ENCODE results near the gene KLHL6. TPM values are rescaled to one million over a fixed set of nuclear protein-coding genes. Genes with fewer than 3 reads are reported as not detected.
"Not testable (repeated sequence)": the region's sequence is repeated elsewhere in the genome, so short reads cannot be mapped to it uniquely, and the experiment has no call there.

KLHL6 gene
- total RNA-seq, 2 donors from 2014 or later, result 0.33 to 0.40 TPM

DNA sequence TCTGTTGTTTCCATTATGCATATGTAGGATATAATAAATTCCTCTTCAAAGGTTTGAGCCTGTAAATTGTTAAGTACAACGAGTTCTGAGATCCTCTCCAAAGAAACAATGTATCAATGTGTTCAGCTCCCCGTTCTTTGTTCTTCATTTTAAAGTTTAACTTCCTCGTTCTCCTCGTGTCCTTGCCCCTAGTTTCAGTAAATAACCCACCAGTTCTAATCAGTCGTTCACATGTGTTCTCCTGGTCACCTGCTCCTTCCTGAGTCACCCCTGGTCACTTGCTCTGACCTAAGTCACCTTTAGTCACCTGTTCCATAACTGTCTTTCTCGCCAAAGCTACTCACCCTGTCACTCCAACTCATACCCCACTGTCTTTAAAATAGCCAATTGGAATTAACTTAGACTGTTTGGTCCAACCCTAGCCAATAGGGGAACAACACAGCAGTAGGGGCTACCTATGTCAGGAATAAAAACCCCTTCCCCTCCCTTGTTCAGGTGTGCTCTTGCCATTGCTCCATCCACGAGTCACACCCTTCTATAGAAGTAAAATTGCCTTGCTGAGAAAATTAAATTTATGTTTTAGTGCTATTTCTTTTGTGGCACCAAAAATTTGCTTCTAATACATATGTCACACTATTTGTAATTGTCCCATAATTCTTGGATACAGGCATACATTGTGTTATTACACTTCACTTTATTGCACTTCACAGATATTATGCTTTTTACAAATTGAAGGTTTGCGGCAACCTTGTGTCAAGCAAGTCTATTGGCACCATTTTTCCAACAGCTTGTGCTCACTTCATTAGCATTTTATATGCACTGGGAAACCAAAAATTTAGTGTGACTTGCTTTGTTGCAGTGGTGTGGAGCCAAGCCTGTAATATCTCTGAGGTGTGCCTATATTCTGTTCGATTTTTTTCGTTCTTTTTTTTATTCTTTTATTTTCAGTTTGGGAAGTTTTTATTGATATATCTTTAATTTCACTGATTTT lies 111.8 kb downstream of the KLHL6 start:
- Histone ChIP-seq H3K27me3 (ENCODE audit: control insufficient read depth, insufficient read depth, low read length, poor library complexity, severe bottlenecking) (no peaks in the 10 kb centered on the region), H3K36me3 (ENCODE audit: control insufficient read depth, insufficient read depth, low read length) (no peaks in the 10 kb centered on the region), H3K27ac (ENCODE audit: low read depth, low read length) (no peak overlapping the region), H3K9me3 (ENCODE audit: control insufficient read depth, low read length) (peaks cover 54% of the 10 kb centered on the region), H3K9ac (ENCODE audit: extremely low read depth, low read length, poor library complexity, severe bottlenecking) (no peak overlapping the region), H3K4me3 (ENCODE audit: low read length) (peak overlapping the region; percentile 41), H3K4me1 (ENCODE audit: control insufficient read depth, insufficient read depth, low read length) (no peaks in the 10 kb centered on the region)
- 88 to 93% methylated on average over 8 to 9 of the region's 10 CpGs for WGBS, 2 experiments (ENCODE audit: insufficient coverage in 1 of 2, insufficient read length in 1 of 2)
- H3K27me3 Mint-ChIP-seq (ENCODE audit: insufficient read depth), result no peaks in the 10 kb centered on the region
- no peak for DNase-seq
- H3K27ac Mint-ChIP-seq, result no peak overlapping the region
- H3K4me3 Mint-ChIP-seq, result no peak overlapping the region
- peaks cover 5% of the 10 kb centered on the region for H3K36me3 Mint-ChIP-seq (ENCODE audit: low read depth)
- TF ChIP-seq, protein P1, sequence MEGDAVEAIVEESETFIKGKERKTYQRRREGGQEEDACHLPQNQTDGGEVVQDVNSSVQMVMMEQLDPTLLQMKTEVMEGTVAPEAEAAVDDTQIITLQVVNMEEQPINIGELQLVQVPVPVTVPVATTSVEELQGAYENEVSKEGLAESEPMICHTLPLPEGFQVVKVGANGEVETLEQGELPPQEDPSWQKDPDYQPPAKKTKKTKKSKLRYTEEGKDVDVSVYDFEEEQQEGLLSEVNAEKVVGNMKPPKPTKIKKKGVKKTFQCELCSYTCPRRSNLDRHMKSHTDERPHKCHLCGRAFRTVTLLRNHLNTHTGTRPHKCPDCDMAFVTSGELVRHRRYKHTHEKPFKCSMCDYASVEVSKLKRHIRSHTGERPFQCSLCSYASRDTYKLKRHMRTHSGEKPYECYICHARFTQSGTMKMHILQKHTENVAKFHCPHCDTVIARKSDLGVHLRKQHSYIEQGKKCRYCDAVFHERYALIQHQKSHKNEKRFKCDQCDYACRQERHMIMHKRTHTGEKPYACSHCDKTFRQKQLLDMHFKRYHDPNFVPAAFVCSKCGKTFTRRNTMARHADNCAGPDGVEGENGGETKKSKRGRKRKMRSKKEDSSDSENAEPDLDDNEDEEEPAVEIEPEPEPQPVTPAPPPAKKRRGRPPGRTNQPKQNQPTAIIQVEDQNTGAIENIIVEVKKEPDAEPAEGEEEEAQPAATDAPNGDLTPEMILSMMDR (conservative IDR thresholded peaks at IDR 0.05), result no peak
- H3K4me1 Mint-ChIP-seq, result peaks cover 4% of the 10 kb centered on the region
- peaks cover 22% of the 10 kb centered on the region for H3K9me3 Mint-ChIP-seq

DNA sequence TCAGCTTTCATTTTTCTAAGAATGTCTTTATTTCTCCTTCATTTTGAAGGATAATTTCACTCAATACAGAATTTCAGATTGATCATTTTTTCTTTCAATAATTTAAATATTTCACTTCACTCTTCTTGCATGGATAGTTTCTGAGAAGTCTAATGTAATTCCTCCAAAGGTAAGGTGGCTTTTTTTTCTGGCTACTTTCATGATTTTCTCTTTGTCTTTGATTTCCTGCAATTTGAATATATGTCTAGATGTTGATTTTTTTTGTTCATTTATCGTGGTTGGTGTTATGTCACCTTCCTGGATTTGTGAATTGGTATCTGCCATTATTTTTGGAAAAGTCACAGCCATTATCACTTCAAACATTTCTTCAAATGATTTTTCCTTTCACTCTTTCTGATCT lies 112.5 kb downstream of the KLHL6 start:
- no peaks in the 10 kb centered on the region for H3K27me3 ChIP-seq (ENCODE audit: control insufficient read depth, insufficient read depth, low read length, poor library complexity, severe bottlenecking)
- H3K27me3 Mint-ChIP-seq (ENCODE audit: insufficient read depth), result no peaks in the 10 kb centered on the region
- no peak overlapping the region for H3K27ac ChIP-seq (ENCODE audit: low read depth, low read length)
- peak overlapping the region; percentile 1 for H3K4me3 ChIP-seq (ENCODE audit: low read length)
- peaks cover 22% of the 10 kb centered on the region for H3K9me3 Mint-ChIP-seq
- no peaks in the 10 kb centered on the region for H3K4me1 Mint-ChIP-seq
- H3K4me1 ChIP-seq (ENCODE audit: control insufficient read depth, insufficient read depth, low read length), result peaks cover under 1% of the 10 kb centered on the region
- no peak overlapping the region for H3K9ac ChIP-seq (ENCODE audit: extremely low read depth, low read length, poor library complexity, severe bottlenecking)
- peaks cover 54% of the 10 kb centered on the region for H3K9me3 ChIP-seq (ENCODE audit: control insufficient read depth, low read length)
- no peak for DNase-seq
- WGBS, 2 experiments (ENCODE audit: insufficient coverage in 1 of 2, insufficient read length in 1 of 2), result 83% methylated on average over 1 of the region's 1 CpG
- H3K36me3 ChIP-seq (ENCODE audit: control insufficient read depth, insufficient read depth, low read length), result no peaks in the 10 kb centered on the region
- H3K4me3 Mint-ChIP-seq, result no peak overlapping the region
- H3K27ac Mint-ChIP-seq, result no peak overlapping the region
- TF ChIP-seq, protein P1 (conservative IDR thresholded peaks at IDR 0.05), result no peak
- peaks cover 5% of the 10 kb centered on the region for H3K36me3 Mint-ChIP-seq (ENCODE audit: low read depth)

DNA sequence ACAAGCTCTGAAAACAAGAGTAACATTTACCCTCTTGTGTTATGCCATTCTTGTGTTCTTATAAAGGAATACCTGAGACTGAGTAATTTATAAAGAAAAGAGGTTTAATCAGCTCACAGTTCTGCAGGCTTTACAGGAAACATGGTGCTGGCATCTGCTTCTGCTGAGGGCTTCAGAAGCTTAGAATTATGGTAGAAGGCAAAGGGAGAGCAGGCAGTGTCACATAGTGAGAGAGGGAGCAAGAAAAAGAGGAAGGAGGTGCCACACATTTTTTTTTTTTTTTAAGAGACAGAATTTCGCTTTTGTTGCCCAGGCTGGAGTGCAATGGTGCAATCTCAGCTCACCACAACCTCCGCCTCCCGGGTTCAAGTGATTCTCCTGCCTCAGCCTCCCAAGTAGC lies 115.0 kb downstream of the KLHL6 start:
- not testable (repeated sequence) for H3K9ac ChIP-seq (ENCODE audit: extremely low read depth, low read length, poor library complexity, severe bottlenecking); H3K4me3 Mint-ChIP-seq; H3K27ac ChIP-seq (ENCODE audit: low read depth, low read length); H3K27me3 Mint-ChIP-seq (ENCODE audit: insufficient read depth); H3K36me3 Mint-ChIP-seq (ENCODE audit: low read depth); H3K36me3 ChIP-seq (ENCODE audit: control insufficient read depth, insufficient read depth, low read length); H3K4me3 ChIP-seq (ENCODE audit: low read length); DNase-seq; H3K27ac Mint-ChIP-seq; H3K27me3 ChIP-seq (ENCODE audit: control insufficient read depth, insufficient read depth, low read length, poor library complexity, severe bottlenecking)
- Histone ChIP-seq H3K4me1 (ENCODE audit: control insufficient read depth, insufficient read depth, low read length) (peaks cover 23% of the 10 kb centered on the region), H3K9me3 (ENCODE audit: control insufficient read depth, low read length) (peaks cover 54% of the 10 kb centered on the region)
- Mint-ChIP-seq H3K9me3 (peaks cover 22% of the 10 kb centered on the region), H3K4me1 (peaks cover 19% of the 10 kb centered on the region)
- 67% methylated on average over 2 of the region's 3 CpGs; no CpG with 5 or more reads in 1 of the 2 experiments for WGBS, 2 experiments (ENCODE audit: insufficient coverage in 1 of 2, insufficient read length in 1 of 2)
